HepG2 (cell line): ENCODE results near the gene ARHGDIG. TPM values are rescaled to one million over a fixed set of nuclear protein-coding genes. Genes with fewer than 3 reads are reported as not detected.

Experiments
- ATAC-seq: fragments of 200-7000 bp; cut with Tn5 transposase; 3 replicates; pipeline ENCODE4 v1.9.1; 2020; ENCODE audit warnings: mild to moderate bottlenecking, moderate library complexity
- BruUV-seq: library from RNA; stranded (reverse); fragments of 400-500 nt; replicated peaks from 2 replicates; lab custom pipeline; 2021; lab: Mats Ljungman, UMichigan
- CTCF ChIA-PET: fragments of 300-600 bp; formaldehyde crosslinking; extraction: SDS; loops from one replicate; lab custom pipeline; 2021; ENCODE audit warnings: low total read pairs, inconsistent platforms, low intra/inter-chr PET ratio; lab: Yijun Ruan, JAX
- POLR2A ChIA-PET: fragments of 350-600 bp; sonication (Branson Sonifier 250); formaldehyde crosslinking; loops from one replicate; lab custom pipeline; 2020; ENCODE audit warnings: antibody characterized with exemption, inconsistent platforms; lab: Yijun Ruan, JAX
- DNase-seq: peaks from one replicate; pipeline ENCODE4 v3.0.0-alpha.2; 2015; ENCODE audit warnings: low spot score
- FAIRE-seq: peaks from 3 replicates; lab custom pipeline; 2011; peaks lifted over from hg19 to GRCh38; lab: Jason Lieb, UNC
- H2AFZ ChIP-seq: one replicate; pipeline ENCODE4 v1.6.1; 2011; ENCODE audit warnings: low read length, inconsistent platforms
- H3K27ac ChIP-seq: fragments of 300-600 bp; 3 replicates; pipeline ENCODE4 v1.8.0; 2011; ENCODE audit warnings: mixed run types, mild to moderate bottlenecking, mixed read lengths, low read length, inconsistent platforms; ENCODE audit not compliant: insufficient read depth; ENCODE audit errors: extremely low read length
- H3K27me3 ChIP-seq, 2 experiments: fragments of 200-600 bp in 1 of 2; 2 replicates in 1 of 2; 3 replicates in 1 of 2; pipeline versions ENCODE4 v1.6.0 to v1.8.0; 2011; ENCODE audit warnings: low read length in 2 of 2, mild to moderate bottlenecking in 2 of 2, moderate library complexity in 2 of 2, inconsistent platforms in 1 of 2; ENCODE audit not compliant: insufficient read depth in 2 of 2, control insufficient read depth in 1 of 2
- H3K36me3 ChIP-seq, 2 experiments: fragments of 200-600 bp in 1 of 2; replicated peaks in 1 of 2; 2 replicates in 1 of 2; 3 replicates in 1 of 2; pipeline versions ENCODE4 v1.5.1 to v1.8.0; 2011; ENCODE audit warnings: low read length in 2 of 2, inconsistent platforms in 1 of 2; ENCODE audit not compliant: insufficient read depth in 2 of 2, control insufficient read depth in 1 of 2
- H3K4me1 ChIP-seq: 2 replicates; pipeline ENCODE4 v1.5.1; 2012; ENCODE audit warnings: low read length, inconsistent platforms; ENCODE audit not compliant: insufficient read depth
- H3K4me2 ChIP-seq: 2 replicates; pipeline ENCODE4 v1.6.0; 2011; ENCODE audit warnings: low read depth, low read length, inconsistent platforms
- H3K4me3 ChIP-seq, 3 experiments: fragments of 200-600 bp in 1 of 3; sonication (generic), shearing (Covaris generic) in 1 of 3; replicated peaks in 1 of 3; 2 replicates each; pipeline ENCODE4 v1.5.1; 2011 to 2016; ENCODE audit warnings: low read length in 3 of 3, inconsistent platforms in 2 of 3, low read depth in 2 of 3, mild to moderate bottlenecking in 2 of 3, control low read depth in 1 of 3, mixed read lengths in 1 of 3; ENCODE audit not compliant: insufficient read depth in 1 of 3
- H3K79me2 ChIP-seq: one replicate; pipeline ENCODE4 v1.6.1; 2011; ENCODE audit warnings: low read length, inconsistent platforms; ENCODE audit not compliant: insufficient read depth
- H3K9ac ChIP-seq: 2 replicates; pipeline ENCODE4 v1.6.0; 2011; ENCODE audit warnings: mild to moderate bottlenecking, low read depth, low read length, inconsistent platforms; ENCODE audit not compliant: insufficient read depth
- H3K9me3 ChIP-seq: 2 replicates; pipeline ENCODE4 v1.5.1; 2012; ENCODE audit warnings: mild to moderate bottlenecking, low read length
- H4K20me1 ChIP-seq: 2 replicates; pipeline ENCODE4 v1.6.0; 2011; ENCODE audit warnings: inconsistent platforms, mild to moderate bottlenecking, low read length, moderate library complexity; ENCODE audit not compliant: insufficient read depth
- ELF1 ChIP-seq: sonication (generic); formaldehyde crosslinking; IDR thresholded peaks from 2 replicates; pipeline ENCODE4 v1.4.0; 2020; ENCODE audit warnings: missing genetic modification reagents
- HNF4G ChIP-seq, 2 experiments: sonication (generic) in 1 of 2; formaldehyde crosslinking in 1 of 2; IDR thresholded peaks; 2 replicates each; pipeline versions ENCODE4 v1.4.0 to v1.6.1; 2011 to 2020; ENCODE audit warnings: borderline replicate concordance in 2 of 2, low read depth in 2 of 2, mild to moderate bottlenecking in 2 of 2, low read length in 1 of 2, missing genetic modification reagents in 1 of 2, moderate library complexity in 1 of 2
- KDM5B ChIP-seq: sonication (generic); formaldehyde crosslinking; IDR thresholded peaks from 2 replicates; pipeline ENCODE4 v1.4.0; 2020; ENCODE audit warnings: missing genetic modification reagents, mild to moderate bottlenecking, borderline replicate concordance
- PAX8 ChIP-seq: sonication (generic); formaldehyde crosslinking; IDR thresholded peaks from 2 replicates; pipeline ENCODE4 v1.8.0; 2022; ENCODE audit warnings: mild to moderate bottlenecking, missing genetic modification reagents, borderline replicate concordance
- POLR2A ChIP-seq, 2 experiments: IDR thresholded peaks; 2 replicates each; pipeline ENCODE4 v1.6.1; 2011; ENCODE audit warnings: low read depth in 2 of 2, low read length in 2 of 2, mild to moderate bottlenecking in 1 of 2, moderate library complexity in 1 of 2; ENCODE audit not compliant: insufficient read depth in 1 of 2
- SNRNP70 ChIP-seq: fragments of 200-400 bp; formaldehyde crosslinking; IDR thresholded peaks from 2 replicates; pipeline ENCODE4 v1.6.1; 2017; ENCODE audit warnings: mild to moderate bottlenecking, low read depth, low read length, moderate library complexity
- SRSF9 ChIP-seq: fragments of 200-400 bp; formaldehyde crosslinking; IDR thresholded peaks from 2 replicates; pipeline ENCODE4 v1.6.1; 2018; ENCODE audit warnings: borderline replicate concordance, mild to moderate bottlenecking, low read depth, low read length; ENCODE audit not compliant: insufficient read depth, poor library complexity, severe bottlenecking
- TCF7 ChIP-seq: sonication (generic); IDR thresholded peaks from 2 replicates; pipeline ENCODE4 v1.6.1; 2016; ENCODE audit warnings: antibody characterized with exemption, low read depth
- TRIM24 ChIP-seq: sonication (generic); formaldehyde crosslinking; IDR thresholded peaks from 2 replicates; pipeline ENCODE4 v1.8.0; 2022; ENCODE audit warnings: mild to moderate bottlenecking, missing genetic modification reagents
- ZNF232 ChIP-seq: sonication (generic); formaldehyde crosslinking; IDR thresholded peaks from 2 replicates; pipeline ENCODE4 v1.4.0; 2020; ENCODE audit warnings: missing genetic modification reagents, borderline replicate concordance
- ZNF567 ChIP-seq: sonication (generic); formaldehyde crosslinking; IDR thresholded peaks from 2 replicates; pipeline ENCODE4 v1.8.1; 2023; ENCODE audit warnings: mild to moderate bottlenecking, missing genetic modification reagents, borderline replicate concordance
- WGBS: methylation state at CpG from one replicate; pipeline ENCODE4 v1.1.6; 2017; ENCODE audit warnings: low lambda C conversion rate; 5-methylcytosine and 5-hydroxymethylcytosine counted together
- in situ Hi-C: cut with HindIII; loops from 2 replicates; pipeline ENCODE4 v1.10.0; 2017; ENCODE audit warnings: low pct_unique_long_range_greater_than_20kb; ENCODE audit not compliant: extremely low pct_ligation_motif_present
- intact Hi-C: fragments of 100-400 bp; cut with micrococcal nuclease; formaldehyde crosslinking; loops from one replicate; pipeline ENCODE4 v1.10.0; 2022; ENCODE audit not compliant: unreplicated experiment
- polyA plus RNA-seq, 8 experiments: library from polyadenylated mRNA; depleted of rRNA in 3 of 8; stranded (reverse) in 7 of 8; unstranded in 1 of 8; fragments of >200 nt; fragmentation: Illumina TruSeq in 4 of 8; extraction: Trizol in 4 of 8; gene quantifications; 2 replicates each; pipeline versions ENCODE4 v1.2.1 to v1.2.3, GENCODE V29; 2011 to 2016; ENCODE audit warnings: low read depth in 4 of 8, missing spikeins in 1 of 8, mixed read lengths in 1 of 8; ENCODE audit not compliant: insufficient read depth in 1 of 8
- total RNA-seq, 5 experiments: library from RNA; depleted of rRNA; stranded (reverse); fragments of >200 nt; fragmentation: Illumina TruSeq; extraction: Trizol; gene quantifications; 2 replicates each; pipeline ENCODE4 v1.2.3, GENCODE V29; 2016; ENCODE audit warnings: low read depth in 1 of 5
- TF ChIP-seq, protein P1 (sequence below): sonication (generic); formaldehyde crosslinking; IDR thresholded peaks from 2 replicates; pipeline ENCODE4 v1.5.1; 2020; ENCODE audit warnings: mild to moderate bottlenecking, missing genetic modification reagents, borderline replicate concordance

ARHGDIG gene
- total and polyA plus RNA-seq, 2 of the 13 experiments (the other 11 are each of a cell fraction or from before 2014, with no cell fraction given) = 0.24 to 0.48 TPM

DNA sequence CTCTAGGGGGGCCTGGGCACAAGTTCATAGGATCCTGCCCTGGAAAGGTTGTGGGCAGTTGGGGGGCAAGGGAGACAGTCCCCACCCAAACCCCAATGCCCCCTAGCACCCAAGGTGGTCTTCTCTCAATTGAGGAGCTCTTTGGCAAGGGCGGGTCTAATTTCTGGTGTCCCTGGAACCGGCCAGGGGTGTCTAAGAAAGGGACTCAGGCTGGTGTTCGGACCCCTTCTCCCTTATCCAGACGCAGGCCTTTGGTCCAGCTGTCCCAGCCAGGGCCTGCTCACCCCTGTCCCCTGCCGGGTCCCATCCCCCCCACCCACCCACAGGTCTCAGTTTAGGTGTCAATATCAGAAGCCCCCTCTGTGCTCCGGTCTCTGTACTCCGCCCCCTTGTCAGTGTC, 860 bp upstream of the ARHGDIG start:
- no peaks in the 10 kb centered on the region for H3K79me2 ChIP-seq
- H3K4me1 ChIP-seq = peaks cover 20% of the 10 kb centered on the region
- no peak for FAIRE-seq
- intact Hi-C loops = no loop called here
- no peak overlapping the region for H3K9ac ChIP-seq
- peaks cover 9 to 59% of the 10 kb centered on the region in 2 experiments for H3K27me3 ChIP-seq
- no peaks in the 10 kb centered on the region for H3K36me3 ChIP-seq
- POLR2A ChIA-PET = interaction anchor here (2.3 kb wide), 1 partner anchor 44 kb away, joined by 7 read pairs; the partner anchor contains the start of gene FAM234A
- TF ChIP-seq KDM5B (CRISPR knock-in tag) (no peak), PAX8 (no peak), ZNF232 (CRISPR knock-in tag) (no peak), ZNF567 (no peak), SNRNP70 (no peak), ELF1 (no peak), HNF4G (IDR thresholded peaks at IDR 0.05; ENCODE audit: borderline replicate concordance, low read depth, low read length) (no peak), HNF4G (CRISPR knock-in tag; IDR thresholded peaks at IDR 0.05; ENCODE audit: borderline replicate concordance, low read depth) (no peak), SRSF9 (no peak), POLR2A (IDR thresholded peaks at IDR 0.05; ENCODE audit: insufficient read depth in 1 of 2, low read depth in 2 of 2, low read length in 2 of 2) (no peak), TCF7 (no peak), TRIM24 (CRISPR knock-in tag) (no peak)
- TF ChIP-seq, protein P1, sequence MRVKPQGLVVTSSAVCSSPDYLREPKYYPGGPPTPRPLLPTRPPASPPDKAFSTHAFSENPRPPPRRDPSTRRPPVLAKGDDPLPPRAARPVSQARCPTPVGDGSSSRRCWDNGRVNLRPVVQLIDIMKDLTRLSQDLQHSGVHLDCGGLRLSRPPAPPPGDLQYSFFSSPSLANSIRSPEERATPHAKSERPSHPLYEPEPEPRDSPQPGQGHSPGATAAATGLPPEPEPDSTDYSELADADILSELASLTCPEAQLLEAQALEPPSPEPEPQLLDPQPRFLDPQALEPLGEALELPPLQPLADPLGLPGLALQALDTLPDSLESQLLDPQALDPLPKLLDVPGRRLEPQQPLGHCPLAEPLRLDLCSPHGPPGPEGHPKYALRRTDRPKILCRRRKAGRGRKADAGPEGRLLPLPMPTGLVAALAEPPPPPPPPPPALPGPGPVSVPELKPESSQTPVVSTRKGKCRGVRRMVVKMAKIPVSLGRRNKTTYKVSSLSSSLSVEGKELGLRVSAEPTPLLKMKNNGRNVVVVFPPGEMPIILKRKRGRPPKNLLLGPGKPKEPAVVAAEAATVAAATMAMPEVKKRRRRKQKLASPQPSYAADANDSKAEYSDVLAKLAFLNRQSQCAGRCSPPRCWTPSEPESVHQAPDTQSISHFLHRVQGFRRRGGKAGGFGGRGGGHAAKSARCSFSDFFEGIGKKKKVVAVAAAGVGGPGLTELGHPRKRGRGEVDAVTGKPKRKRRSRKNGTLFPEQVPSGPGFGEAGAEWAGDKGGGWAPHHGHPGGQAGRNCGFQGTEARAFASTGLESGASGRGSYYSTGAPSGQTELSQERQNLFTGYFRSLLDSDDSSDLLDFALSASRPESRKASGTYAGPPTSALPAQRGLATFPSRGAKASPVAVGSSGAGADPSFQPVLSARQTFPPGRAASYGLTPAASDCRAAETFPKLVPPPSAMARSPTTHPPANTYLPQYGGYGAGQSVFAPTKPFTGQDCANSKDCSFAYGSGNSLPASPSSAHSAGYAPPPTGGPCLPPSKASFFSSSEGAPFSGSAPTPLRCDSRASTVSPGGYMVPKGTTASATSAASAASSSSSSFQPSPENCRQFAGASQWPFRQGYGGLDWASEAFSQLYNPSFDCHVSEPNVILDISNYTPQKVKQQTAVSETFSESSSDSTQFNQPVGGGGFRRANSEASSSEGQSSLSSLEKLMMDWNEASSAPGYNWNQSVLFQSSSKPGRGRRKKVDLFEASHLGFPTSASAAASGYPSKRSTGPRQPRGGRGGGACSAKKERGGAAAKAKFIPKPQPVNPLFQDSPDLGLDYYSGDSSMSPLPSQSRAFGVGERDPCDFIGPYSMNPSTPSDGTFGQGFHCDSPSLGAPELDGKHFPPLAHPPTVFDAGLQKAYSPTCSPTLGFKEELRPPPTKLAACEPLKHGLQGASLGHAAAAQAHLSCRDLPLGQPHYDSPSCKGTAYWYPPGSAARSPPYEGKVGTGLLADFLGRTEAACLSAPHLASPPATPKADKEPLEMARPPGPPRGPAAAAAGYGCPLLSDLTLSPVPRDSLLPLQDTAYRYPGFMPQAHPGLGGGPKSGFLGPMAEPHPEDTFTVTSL = no peak
- TF ChIP-seq, all 625 proteins: peak for 0
- BruUV-seq = no TSS peak
- Histone ChIP-seq H3K4me2 (no peak overlapping the region), H3K27ac (no peak overlapping the region), H4K20me1 (no peaks in the 10 kb centered on the region), H2AFZ (no peak overlapping the region), H3K9me3 (no peaks in the 10 kb centered on the region), H3K4me3 (peak overlapping the region in 1 of 3 experiments; percentile 46; a peak in 1 of 6 replicates)
- ATAC-seq (no peak), DNase-seq (no peak)
- 56% methylated on average over 7 of the region's 7 CpGs for WGBS
- CTCF ChIA-PET = no interaction called here
- in situ Hi-C loops = no loop called here
